ENCODE results near the gene GOLGA6L24. TPM values are rescaled to one million over a fixed set of nuclear protein-coding genes. Genes with fewer than 3 reads are reported as not detected.
"Not testable (repeated sequence)": the region's sequence is repeated elsewhere in the genome, so short reads cannot be mapped to it uniquely, and the experiment has no call there.

The GOLGA6L24 gene
- under 1 TPM in 2 of 12 donors, not detected in 10; 0.05 to 0.08 TPM for polyA plus RNA-seq (ENCODE audit: insufficient read length in 12 of 12)
- long read RNA-seq, donor 1: 0 reads
- long read RNA-seq, donor 2: 0 reads
- long read RNA-seq, donor 3: 0 reads
- long read RNA-seq, donor 4: 0 reads
- long read RNA-seq, donor 5: 0 reads
- long read RNA-seq, donor 6: 0 reads
- long read RNA-seq, donor 7: 0 reads
- long read RNA-seq, donor 8: 0 reads
- long read RNA-seq, donor 9: 0 reads
- long read RNA-seq, donor 10: 0 reads
- long read RNA-seq, donor 11: 0 reads

DNA sequence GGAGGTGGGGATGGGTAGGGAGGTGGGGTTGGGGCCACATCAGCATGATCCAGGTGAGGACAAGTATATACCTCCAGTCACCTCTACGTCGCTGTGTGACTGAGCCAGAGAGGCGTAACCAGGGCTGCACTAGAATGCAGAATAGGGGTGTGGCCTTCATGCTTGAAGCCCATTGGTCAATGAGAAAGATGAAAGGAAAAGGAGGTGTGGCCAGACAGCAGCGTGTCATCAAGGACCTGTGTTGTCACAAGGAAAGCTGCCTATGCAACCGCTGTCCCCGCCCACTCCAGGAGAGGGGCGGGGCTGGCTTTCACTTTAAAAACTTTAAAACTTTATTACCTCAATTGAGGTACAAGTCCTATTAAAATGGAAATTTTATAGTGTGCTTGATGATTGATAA is at the start of gene GOLGA6L24:
Gene GOLGA6L24 (minus strand): TSS at position 101 of the 400 bp plus-strand sequence. CDS start 61 bp downstream, at position 40.
- DNase-seq: not testable (repeated sequence)

DNA sequence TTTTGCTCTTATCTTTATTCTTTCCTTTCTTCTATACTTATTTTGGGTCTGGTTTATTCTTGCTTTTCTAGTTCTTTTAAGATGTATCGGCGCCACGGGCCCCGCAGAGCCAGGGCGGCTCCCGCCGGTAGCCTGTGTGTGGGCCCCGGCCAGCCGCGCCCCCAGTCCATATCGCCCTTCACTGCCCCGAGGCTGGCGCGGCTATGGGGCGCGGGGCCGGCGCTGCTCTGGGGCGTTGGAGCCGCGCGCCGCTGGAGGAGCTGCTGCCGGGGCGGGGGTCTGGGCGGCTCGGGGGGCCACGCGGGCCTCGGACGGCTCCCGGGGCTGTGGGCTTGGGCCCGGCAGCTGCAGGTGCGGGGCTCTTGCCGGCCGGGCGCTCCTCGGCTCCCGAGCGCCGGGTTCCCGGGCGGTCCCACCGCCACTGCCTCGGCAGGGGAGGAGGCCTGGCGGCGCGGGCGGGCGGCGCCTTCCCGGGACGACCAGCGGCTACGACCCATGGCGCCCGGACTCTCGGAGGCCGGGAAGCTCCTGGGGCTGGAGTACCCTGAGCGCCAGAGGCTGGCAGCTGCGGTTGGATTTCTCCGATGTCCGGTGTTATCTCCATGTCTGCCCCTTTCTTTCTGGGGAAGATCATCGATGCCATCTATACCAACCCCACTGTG is 45.0 kb upstream of the GOLGA6L24 start:
- not testable (repeated sequence) for DNase-seq

GRCh38 chr15:28396022-28396421 is 38.1 kb upstream of the GOLGA6L24 start:
- not testable (repeated sequence) for DNase-seq

DNA sequence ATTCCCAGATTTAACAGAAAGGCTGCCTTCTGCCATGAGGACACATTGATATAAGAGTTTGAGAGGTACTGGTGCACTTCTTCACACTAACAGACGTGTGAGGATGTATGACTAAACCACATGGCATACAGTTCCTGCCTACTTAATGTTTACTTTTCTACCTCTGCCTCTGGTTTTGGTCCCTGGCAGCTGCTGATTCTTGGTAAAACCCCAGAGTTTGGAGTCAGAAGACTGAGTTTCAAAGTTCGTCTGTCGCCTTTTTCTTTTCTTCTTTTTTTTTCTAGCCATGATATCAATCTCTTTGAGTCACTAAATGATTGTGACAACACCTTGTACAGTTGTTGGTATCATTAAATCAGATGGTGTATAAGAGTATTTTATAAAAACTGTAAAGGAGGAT is 22.2 kb upstream of the GOLGA6L24 start:
- not testable (repeated sequence) for DNase-seq

- DNase-seq: not testable (repeated sequence)
Measured at GRCh38 chr15:28378364-28378763, 20.5 kb upstream of the GOLGA6L24 start, which contains the start of gene GOLGA8F. TSS of gene GOLGA8F (plus strand) at chr15:28378664. CDS start at chr15:28378762, 98 bp downstream.

- not testable (repeated sequence) for DNase-seq
Measured at GRCh38 chr15:28365502-28365901, 7.6 kb upstream of the GOLGA6L24 start.

GRCh38 chr15:28322129-28322588 is 35.7 kb downstream of the GOLGA6L24 start, which contains the start of gene HERC2:
TSS of gene HERC2 (minus strand) at chr15:28322179. CDS start at chr15:28321433, 746 bp downstream.
- DNase-seq: not testable (repeated sequence)

GRCh38 chr15:28321358-28322078 is 36.4 kb downstream of the GOLGA6L24 start:
- not testable (repeated sequence) for DNase-seq

- not testable (repeated sequence) for DNase-seq
Measured at GRCh38 chr15:28319725-28320124, 38.2 kb downstream of the GOLGA6L24 start.

DNA sequence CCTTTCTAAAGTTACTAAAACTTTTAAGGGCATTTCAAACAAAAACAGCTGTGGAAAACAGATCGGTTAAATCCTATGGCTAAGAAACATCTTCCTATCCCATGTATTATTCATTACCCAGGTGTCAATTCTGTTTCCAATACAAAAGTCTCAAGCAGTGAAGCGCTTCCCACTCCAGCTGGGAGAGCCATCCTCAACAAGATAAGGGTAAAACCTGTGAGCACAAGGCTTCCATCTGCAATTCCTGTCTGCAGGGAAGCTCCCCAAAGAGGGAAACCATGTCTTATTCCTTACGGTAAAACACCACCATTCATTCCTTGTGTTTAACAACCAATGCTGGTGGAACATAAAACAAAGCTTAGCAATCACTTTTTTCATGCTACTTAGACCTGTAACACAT is 39.1 kb downstream of the GOLGA6L24 start:
- DNase-seq: not testable (repeated sequence)

GRCh38 chr15:28318122-28318521 is 39.8 kb downstream of the GOLGA6L24 start:
- not testable (repeated sequence) for DNase-seq

DNA sequence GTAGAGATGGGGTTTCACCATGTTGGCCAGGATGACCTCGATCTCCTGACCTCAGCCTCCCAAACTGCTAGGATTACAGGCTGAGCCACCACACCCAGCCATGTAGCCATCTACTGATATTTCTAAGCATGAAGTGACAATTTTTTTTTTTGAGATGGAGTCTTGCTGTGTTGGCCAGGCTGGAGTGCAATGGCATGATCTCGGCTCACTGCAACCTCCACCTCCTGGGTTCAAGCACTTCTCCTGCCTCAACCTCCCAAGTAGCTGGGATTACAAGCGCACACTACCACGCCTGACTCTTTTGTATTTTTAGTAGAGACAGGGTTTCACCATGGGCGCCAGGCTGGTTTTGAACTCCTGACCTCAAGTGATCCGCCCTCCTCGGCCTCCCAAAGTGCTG is 40.9 kb downstream of the GOLGA6L24 start:
- not testable (repeated sequence) for DNase-seq

DNA sequence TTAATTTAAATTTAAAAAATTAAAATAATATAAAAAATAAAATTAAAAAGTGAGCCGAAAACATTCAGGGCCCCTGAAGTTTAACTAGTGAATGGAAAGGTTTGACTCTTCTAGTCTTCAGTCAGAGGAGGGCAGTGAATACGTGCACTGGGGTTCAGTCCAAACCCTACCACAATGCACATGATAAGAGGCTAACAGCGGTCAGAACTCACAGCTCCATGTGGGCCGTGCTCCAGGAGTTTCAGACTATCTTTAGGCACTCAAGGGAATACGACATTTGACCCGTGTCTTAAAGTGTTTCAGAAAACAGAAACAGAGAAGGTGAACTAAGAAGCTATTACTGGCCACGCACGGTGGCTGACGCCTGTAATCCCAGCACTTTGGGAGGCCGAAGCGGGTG is 47.4 kb downstream of the GOLGA6L24 start:
- DNase-seq: not testable (repeated sequence)

DNA sequence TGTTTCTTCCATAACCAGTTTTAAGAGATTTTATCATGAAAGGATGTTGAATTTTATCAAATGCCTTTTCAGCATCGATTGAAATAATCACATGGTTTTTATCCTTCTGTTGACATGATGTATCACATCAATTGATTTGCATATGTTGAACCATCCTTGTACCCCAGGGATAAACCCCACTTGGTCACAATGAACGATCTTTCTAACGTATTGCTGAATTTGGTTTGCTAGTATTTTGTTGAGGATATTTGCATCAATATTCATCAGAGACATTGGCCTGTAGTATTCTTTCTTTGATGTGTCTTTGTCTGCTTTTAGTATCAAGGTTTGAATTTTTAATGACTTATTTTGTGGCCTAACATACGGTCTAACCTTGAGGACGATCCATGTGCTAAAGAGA is 49.2 kb downstream of the GOLGA6L24 start:
- DNase-seq: not testable (repeated sequence)

Other genes starting within 250 kb of the GOLGA6L24 start
- gene HERC2, start 35.9 kb downstream of the GOLGA6L24 start, polyA plus RNA-seq (ENCODE audit: insufficient read length in 12 of 12): 10 to 100 TPM in 11 of 12 donors, not detected in 1; 30.9 to 66.8 (median 36.6) TPM
- gene GOLGA8F, start 20.6 kb upstream of the GOLGA6L24 start, polyA plus RNA-seq (ENCODE audit: insufficient read length in 12 of 12): under 1 TPM in 1 of 12 donors, not detected in 11; 0.07 TPM
- gene GOLGA8G, start 174.9 kb upstream of the GOLGA6L24 start, polyA plus RNA-seq (ENCODE audit: insufficient read length in 12 of 12): under 1 TPM in 5 of 12 donors, not detected in 7; 0.03 to 0.21 (median 0.06) TPM
- not detected for gene GOLGA6L25, start 195.5 kb upstream of the GOLGA6L24 start, polyA plus RNA-seq (ENCODE audit: insufficient read length in 12 of 12)

Data from muscle of arm (tissue), 14 donors.